Measurements from ENCODE around the gene CLDN7.

Gene CLDN7

DNA sequence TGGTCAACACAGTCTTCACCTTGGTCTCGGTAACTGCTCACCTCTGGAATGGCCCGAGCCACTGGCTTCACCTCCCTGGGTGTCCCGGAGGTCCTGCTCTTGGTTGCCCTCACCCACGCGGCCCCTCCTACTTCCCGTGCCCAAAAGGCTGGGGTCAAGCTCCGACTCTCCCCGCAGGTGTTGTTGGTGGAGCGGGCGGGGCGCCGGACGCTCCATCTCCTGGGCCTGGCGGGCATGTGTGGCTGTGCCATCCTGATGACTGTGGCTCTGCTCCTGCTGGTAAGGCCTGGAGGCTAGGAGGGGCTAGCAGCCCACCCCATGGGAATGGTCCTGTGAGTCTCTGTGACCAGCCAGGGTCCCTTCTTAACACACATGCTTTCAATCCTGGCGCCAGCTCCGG is 22.6 kb upstream of the CLDN7 start:
- DNase-seq: no peak

DNA sequence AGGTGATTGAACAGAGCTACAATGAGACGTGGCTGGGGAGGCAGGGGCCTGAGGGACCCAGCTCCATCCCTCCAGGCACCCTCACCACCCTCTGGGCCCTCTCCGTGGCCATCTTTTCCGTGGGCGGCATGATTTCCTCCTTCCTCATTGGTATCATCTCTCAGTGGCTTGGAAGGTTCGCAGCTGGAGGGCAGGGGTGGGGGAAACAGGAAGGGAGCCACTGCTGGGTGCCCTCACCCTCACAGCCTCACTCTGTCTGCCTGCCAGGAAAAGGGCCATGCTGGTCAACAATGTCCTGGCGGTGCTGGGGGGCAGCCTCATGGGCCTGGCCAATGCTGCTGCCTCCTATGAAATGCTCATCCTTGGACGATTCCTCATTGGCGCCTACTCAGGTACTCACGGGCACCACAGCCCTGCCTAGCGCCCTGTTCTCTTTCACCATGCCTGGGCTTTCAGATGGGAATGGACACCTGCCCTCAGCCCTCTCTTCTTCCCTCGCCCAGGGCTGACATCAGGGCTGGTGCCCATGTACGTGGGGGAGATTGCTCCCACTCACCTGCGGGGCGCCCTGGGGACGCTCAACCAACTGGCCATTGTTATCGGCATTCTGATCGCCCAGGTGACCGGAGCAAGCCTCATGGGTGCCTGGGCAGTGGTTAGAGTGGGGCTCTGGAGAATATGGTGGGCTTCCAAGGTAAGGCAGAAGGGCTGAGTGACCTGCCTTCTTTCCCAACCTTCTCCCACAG is 21.4 kb upstream of the CLDN7 start:
- DNase-seq: no peak

DNA sequence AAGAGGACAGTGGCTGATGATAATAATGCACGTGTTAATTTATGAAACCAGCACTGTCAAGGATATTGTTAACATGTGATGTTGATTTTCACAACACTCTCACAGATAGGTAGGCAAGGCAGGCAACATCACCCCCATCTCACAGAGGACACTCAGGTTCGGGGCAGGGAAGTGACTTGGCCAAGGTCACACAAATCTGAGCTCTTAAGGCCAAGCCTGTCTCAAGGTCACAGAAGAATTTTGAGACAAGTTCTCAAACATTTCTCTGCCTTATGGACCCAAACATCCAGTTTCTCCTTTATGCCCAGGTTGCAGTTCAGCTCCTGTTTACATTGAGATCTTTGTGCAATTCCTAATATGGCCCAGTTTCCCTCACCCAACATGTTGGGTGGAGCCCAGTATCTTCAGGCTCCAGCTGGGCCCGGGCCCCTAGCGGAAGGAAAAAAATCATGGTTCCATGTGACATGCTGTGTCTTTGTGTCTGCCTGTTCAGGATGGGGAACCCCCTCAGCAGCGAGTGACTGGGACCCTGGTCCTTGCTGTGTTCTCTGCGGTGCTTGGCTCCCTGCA is 20.6 kb upstream of the CLDN7 start:
- peak; percentile 90 for DNase-seq

DNA sequence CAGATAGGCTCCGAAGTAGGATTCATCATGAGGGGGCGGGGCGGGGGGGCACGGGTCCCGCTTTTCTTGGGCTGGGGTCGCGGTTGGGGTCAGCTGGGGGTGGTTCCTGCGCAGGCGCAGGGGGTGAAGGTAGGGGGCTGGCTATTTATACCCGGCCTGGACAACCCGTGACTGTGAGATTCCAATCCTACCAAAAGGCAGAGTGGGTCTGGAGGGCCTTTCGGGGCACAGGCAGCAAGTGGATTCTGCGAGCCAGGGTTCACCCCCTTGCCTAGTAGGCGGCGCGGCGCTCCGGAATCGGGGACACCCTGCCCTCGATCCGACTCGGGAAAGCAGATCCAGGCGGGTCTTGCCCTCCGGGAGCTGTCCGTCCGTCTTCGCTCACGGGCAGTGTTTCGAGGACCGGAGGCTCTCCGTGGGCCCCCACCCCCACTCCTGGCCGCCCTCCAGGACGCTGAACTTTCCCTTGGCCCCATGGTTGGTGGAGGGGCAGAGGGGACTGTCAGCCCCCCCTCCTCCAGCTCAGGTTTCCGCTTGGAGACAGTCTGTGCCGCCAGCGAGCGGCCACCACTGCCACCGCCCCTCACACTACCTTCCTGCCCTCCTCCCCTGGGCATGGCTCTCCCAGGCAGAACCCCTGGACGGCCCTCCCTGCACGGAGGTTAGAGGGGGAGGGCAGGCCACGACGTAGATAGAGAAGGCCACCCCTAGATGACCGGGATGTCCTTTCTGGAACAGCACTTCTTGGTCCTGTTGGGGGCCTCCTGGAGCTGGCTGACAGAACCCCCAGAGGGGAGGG is 19.9 kb upstream of the CLDN7 start:
- DNase-seq: peak; percentile 6

DNA sequence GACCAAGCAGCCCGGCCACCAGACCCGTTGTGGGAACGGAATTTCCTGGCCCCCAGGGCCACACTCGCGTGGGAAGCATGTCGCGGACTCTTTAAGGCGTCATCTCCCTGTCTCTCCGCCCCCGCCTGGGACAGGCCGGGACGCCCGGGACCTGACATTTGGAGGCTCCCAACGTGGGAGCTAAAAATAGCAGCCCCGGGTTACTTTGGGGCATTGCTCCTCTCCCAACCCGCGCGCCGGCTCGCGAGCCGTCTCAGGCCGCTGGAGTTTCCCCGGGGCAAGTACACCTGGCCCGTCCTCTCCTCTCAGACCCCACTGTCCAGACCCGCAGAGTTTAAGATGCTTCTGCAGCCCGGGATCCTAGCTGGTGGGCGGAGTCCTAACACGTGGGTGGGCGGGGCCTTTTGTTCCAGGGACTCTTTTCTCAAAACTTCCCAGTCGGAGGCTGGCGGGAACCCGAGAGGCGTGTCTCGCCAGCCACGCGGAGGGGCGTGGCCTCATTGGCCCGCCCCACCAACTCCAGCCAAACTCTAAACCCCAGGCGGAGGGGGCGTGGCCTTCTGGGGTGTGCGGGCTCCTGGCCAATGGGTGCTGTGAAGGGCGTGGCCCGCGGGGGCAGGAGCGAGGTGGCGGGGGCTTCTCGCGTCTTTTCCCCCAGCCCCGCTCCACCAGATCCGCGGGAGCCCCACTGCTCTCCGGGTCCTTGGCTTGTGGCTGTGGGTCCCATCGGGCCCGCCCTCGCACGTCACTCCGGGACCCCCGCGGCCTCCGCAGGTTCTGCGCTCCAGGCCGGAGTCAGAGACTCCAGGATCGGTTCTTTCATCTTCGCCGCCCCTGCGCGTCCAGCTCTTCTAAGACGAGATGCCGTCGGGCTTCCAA is 19.0 kb upstream of the CLDN7 start, which contains the start of gene SLC2A4:
Gene SLC2A4 (plus strand): TSS at position 645 of the 879 bp plus-strand sequence. CDS start 217 bp downstream, at position 862.
- DNase-seq: peak; percentile 97

DNA sequence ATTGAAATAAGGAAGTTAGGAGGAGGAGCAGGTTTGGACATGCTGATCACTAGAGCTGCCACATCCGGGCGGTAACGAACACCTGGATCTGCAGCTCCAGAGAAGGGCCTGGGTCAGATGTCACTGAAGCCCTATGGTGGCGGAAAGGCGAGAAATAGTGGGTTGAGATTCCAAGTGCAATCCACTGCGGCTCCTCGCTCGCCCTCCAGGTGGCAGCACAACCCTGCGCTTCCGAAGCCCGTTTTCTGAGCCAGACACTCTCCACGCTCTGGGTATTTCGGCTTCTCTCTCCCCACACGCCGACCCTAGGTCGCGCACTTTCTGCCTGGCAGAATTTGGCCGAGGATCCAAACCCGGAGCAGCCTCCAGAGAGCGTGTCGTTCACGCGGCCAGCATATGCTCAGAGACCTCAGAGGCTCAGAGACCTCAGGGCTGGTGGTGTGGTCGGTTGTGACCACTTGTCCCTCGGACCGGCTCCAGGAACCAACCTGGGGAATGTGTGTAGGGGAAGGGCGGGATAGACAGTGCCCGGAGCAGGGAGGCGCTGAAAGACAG is 18.3 kb upstream of the CLDN7 start:
- DNase-seq: peak; percentile 91

DNA sequence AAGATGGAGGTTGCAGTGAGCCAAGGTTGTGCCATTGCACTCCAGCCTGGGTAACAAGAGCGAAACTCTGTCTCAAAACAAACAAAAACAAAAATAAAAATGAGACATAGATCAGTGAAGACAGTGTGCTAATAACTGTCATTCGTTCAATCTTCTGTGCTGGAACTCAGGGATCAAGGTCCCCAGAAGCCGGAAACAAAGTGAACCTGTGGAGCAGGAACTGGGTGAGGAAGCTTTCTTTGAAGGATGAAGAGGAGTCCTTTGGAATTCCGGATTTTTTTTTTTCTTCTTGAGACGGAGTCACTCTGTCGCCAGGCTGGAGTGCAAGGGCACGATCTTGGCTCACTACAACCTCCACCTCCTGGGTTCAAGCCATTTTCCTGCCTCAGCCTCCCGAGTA is 17.2 kb upstream of the CLDN7 start:
- no peak for DNase-seq

DNA sequence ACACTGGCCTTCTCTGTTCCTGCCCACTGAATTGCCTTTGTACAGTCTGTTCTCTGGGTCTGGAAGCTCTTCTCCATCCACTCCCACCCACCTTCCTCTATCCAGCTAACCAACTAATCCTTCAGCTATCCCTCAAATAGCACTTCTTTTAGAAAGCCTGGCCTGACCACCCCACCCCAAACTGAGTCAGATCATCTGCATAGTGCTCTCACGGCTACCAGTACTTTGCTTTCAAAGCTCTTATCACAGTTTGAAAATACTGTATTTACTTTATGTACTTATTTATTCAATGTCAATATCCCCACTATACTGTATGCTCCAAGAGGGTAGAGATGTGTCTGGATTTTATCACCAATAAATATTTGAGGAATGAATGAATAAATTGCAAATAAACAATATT is 4.5 kb upstream of the CLDN7 start:
- DNase-seq: no peak

DNA sequence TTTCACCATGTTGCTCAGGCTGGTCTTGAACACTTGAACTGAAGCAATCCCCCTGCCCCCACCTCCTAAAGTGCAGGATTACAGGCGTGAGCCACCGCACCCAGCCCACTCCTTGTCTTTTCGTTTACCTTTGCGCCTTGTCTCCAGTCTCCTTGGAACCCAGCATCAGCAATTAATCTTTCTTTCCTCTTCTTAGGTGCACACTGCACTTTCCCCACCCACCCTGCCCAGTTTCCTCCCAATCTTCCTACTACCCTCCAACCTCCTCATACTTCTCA is 1.5 kb upstream of the CLDN7 start:
- DNase-seq: no peak

DNA sequence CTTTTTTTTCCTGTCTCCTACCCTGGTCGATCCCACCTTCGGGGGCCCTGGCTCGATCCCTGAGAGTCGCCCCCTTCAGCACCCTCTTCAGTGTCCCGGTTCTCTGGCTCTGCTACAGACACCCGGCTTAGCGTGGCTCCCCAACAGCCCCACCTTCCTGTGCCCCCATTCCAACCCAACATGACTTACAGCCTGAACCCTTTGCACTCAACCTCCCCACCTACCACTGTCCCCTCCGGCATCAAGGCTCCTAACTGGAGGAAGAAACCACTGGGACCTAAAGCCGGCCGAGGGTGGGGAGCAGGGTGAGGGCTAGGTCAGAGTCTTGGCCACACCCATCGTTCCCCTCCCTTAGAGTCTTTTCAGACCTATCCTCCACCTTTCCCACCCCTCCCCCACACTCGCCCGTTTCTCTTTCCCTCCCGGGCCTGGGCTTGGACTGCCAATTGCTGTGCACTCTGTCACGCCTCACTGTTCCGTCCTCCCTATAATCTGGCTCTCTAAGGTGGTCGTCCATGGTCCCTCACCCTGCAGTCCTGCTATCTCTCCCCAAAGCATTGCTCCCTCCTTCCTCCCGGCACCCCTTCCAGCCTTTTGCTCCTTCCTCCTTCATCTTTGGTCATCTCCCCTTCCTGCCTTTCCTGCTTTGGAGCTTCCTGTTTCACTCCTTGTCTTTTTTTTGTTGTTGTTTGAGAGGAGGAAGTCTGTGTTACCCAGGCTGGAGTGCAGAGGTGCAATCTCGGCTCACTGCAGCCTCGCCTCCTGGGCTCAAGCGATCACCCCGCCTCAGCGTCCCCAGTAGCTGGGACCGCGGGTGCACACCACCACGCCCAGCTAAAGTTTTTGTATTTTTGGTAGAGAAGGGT is 890 bp upstream of the CLDN7 start:
- DNase-seq: peak; percentile 35

DNA sequence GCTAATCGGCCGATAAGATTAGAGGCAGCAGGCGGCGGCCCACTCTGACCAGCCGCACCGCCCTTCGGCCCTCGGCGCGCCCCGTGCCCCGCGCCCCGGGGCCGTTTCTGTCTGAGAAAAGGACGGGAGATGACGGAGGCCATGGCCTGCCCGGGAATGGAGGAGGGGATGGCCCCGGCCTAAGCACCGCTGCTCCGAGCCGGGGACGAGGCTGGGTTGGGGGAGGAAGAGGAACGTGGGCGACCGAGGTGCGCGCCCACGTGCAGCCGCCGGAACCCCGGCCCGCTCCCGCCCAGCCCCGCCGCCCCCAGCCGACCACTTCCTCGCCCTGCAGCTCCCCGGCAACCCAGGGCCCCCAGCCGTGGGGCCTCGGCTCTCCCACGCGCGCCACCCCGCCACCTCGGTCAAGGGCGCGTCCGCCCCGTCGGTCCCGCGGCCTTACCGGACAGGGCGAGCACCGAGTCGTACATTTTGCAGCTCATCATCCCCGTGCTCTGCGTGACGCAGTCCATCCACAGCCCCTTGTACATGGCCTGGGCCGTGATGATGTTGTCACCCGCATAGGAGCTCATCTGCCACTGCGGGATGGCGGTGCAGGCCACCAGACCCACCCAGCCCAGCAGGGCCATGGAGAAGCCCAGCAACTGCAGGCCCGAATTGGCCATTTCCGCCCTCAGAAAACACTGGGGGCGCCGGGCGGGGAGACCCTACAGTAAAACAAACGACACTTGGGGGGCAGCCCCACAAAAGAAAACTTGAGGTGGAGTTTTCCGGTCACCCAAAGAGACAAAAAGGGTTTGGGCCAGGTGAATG is 693 bp downstream of the CLDN7 start:
- peak; percentile 14 for DNase-seq

DNA sequence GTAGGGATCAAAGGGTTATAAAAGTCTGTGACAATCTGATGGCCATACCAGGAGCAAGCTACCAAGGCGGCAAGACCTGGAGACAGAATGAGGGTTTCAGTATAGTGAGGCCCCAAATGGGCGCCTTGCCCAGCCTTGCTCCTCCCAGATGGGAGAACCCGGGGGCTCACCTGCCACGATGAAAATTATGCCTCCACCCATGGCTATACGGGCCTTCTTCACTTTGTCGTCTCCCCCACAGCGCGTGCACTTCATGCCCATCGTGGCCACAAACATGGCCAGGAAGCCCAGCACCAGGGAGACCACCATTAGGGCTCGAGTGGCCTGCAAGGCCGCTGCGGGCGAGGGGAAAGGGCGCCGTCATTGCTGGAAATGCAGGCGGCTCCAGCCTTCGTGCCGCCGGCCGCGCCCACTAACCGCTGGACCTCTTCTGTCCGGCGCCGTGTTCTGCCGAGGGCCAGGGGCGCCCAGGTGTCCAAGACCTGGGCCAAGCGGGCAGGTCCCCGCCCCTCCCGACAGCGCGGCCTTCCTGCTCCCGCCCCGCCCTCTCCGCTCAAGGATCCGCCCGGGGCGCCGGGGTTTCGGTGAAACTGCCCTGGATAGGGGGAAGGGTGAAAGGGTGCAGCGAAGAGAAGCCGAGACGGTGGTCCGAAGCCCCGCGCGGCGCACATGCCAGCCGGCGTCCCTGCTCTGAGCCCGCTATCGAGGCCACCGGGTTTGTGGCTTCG is 1.5 kb downstream of the CLDN7 start:
- DNase-seq: peak; percentile 58

DNA sequence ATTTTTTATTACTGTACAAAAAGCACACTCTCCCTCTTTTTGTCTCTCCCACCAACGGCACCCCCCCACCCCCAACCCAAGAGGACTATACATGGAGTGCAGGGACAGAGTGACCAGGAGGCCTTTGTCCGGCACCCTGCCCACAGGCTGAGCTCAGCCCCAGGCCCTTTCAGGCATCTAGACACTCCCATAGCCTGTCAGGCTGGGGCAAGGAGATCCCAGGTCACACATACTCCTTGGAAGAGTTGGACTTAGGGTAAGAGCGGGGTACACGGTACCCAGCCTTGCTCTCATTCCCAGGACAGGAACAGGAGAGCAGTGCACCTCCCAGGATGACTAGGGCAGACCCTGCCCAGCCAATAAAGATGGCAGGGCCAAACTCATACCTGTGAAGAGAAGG is 2.1 kb downstream of the CLDN7 start:
- DNase-seq: no peak

DNA sequence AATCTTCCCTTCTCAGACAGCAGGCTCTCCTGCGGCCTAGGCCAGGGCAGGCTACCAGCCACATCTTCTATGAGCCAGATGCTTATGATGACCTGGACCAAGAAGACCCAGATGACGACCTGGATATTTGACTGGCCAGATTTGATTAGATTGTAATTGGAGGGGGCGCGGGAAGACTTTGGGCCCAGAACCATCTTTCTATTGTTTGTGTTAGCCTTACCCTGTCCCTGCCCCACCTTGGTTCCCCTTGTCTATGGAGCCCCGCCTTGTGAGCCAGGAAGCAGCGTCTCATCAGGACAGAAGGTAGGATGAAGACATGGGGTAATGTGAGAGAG is 2.8 kb downstream of the CLDN7 start:
- DNase-seq: no peak

DNA sequence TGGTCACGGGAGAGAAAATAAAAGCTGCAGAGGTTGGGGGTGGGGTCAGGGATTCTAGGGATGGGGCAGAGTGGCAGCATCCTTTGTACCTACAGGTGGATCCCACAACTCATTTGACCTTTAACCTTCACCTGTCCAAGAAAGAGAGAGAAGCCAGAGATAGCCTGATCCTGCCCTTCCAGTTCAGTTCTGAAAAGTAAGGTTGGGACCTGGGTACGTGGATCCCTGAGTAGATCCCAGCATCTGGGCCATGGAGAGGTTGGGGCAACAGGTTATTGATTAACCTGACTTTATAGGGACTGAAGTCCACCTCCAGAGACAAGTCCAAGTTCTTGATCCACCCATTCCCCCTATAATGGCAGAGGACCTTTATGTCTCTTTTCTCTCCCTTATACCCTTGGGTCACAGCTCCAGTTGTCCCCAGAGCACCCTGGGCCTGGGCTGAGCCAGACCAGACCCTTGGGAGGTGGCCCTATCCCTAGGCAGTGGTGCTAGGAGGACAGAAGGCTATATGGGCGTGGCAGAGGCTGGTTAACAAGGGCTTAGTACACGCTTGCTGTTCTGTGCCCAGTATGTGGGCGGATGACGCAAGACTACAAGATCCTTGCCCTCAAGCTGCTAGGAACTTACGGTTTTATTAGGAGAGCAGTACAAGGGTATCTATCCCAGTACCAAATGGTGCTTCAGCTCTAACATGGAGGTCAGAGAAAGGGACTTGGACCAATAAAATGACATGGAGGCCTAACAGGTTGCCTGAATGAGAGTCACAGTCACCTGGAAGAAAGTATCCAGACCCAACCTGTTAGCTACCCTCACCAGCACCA is 3.3 kb downstream of the CLDN7 start:
- DNase-seq: peak; percentile 63

DNA sequence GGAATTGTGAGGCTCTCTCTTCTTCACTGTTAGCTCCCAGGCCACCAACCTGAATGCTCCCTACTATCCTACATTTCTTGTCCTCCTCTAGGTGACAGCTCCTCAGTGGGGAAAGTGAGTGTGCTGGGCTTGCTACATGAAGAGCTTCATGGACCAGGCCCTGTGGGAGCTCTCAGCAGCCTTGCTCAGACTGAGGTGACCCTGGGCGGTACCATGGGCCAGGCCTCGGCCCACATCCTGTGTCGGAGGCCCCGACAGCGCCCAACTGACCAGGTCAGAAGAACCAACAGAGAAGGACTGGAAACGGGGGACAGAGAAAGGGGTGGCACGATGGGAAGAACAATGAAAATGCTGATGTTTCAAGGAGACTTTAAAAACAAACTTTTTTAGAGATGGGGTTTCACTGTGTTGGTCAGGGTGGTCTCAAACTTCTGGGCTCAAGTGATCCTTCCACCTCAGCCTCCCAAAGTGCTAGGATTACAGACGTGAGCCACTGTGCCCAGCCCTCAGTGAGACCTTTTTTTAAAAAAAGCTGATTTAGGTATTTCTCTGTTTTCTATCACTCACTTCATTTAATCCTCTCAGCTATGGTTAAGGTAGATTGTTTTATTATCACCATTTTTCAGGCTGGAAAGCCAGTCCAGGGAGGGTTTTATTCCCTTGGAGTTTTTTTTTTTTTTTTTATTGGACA is 5.4 kb downstream of the CLDN7 start:
- DNase-seq: no peak

DNA sequence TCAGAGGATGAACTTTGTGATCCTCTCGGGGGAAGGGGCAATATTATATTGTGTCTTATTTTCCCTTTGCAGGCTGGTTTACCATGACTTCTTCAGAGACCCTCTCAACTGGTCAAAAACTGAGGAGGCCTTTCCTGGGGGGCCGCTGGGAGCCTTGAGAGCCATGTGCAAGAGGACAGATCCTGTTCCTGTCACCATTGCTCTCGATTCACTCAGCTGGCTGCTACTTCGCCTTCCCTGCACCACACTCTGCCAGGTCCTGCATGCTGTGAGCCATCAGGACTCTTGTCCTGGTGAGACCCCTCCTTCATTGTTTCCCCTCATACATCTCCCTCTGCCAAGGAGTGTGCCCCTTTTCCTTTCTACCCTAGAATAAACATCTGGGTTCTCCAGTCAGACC is 7.8 kb downstream of the CLDN7 start:
- no peak for DNase-seq

DNA sequence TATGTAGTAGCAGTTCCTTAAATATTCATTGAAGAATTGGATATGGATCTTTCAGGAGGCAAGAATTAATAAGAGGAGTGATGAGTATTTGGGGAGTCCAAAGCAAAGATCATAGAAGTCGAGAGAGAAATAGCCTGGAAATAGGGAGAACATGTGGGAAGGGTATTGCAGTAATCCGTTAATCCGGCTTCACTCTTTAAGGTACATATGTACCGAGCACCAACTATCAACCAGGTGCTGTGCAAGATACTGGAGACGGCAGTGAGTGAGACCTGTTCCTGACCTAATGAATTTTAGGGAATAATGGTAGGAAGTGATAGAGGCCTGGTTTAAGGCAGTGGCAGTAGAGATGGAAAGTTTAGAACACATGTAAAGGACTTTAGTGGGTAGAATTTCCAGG is 9.2 kb downstream of the CLDN7 start:
- no peak for DNase-seq

Measured in hematopoietic multipotent progenitor cell treated with erythropoietin and hydrocortisone succinate and interleukin-3 and kit ligand, for 8 days (in vitro differentiated cells).